Muscle of back (tissue), 11 donors: ENCODE measurements around the gene RRP15. TPM values are rescaled to one million over a fixed set of nuclear protein-coding genes. Genes with fewer than 3 reads are reported as not detected.

ENCODE experiments used
- DNase-seq, 3 donors: peaks; one replicate each; pipeline versions ENCODE4 v3.0.0 to v3.0.0-alpha.2; 2013
- polyA plus RNA-seq, 10 donors: library from polyadenylated mRNA; unstranded; fragments of 120-200 nt; gene quantifications; one replicate each; pipeline ENCODE4 v1.2.1, GENCODE V29; 2013; ENCODE audit not compliant: insufficient read length in 10 of 10

Gene RRP15
- polyA plus RNA-seq, 10 donors = 16.5 to 24.1 (median 19.4) TPM

DNA sequence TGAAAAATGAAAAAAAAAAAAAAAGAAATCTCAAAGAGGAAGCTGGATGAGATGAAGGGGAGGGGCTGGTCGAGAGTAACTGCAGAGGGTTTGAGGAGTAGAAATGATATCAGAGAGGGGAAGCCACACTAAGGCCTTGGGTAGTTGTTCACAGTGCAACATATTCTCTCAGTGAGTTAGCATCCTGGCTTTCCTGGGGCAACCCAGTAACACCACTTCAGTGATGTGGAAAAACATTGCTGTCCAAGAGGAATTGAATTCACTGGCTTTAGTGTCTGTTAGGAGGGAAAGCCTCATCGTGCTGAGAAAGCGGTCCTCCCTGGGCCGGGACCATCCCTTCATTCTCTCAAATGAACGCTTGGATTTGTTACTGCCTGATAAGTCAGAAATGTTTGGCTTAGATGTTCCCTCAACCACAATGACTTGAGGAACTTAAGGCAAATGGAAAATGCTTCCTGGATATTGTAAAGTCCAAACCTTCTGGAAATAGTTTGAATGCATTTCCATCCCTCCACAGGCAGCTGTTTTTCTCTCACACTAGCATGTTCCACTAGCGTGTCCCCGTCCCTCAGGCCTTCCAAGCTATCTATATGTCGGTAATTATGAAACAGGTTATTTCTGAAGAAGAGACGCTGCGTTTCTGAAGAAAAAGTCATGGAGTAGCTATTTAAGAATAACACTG, 72.3 kb downstream of the RRP15 start:
- DNase-seq = peak in 1 of 3 donors; percentile 40

GRCh38 chr1:218357893-218358232, 72.8 kb downstream of the RRP15 start:
- no peak for DNase-seq

DNA sequence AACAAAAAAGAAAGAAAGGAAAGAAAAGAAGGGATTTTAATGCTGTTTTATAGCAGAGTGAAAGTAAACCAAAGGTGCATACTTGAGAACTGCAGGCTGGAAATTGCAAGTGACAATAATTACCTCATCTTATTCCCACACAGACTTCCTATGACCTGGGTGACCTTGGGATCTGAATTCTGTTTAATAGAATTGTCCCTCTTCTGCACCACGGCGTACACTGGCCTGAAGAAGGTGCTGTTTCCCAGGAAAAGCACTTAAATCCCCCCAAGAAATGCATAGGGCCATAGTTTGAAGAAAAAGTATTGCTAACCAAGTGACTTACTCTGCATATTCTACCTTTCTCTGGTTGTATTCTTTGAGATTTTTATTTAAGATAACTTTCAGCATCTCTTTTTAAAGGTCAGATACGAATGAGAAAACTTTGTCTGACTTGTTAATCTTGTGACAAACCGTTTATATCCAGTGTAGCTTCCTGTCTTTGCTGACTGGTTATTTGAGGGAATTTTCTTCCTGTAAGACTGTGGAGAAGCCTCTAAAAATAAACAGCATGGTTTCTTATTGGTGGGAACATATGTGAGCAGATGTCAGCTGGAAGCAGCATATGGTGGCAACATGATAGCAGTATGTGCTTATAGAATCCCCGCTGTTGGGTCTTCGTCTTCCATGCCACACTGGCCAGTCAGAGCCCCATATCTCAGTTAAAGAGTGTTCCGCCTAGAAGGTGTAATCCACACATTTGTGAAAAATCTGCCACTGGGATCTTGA, 76.4 kb downstream of the RRP15 start:
- peak in 2 of 3 donors; percentile 45 to 63 for DNase-seq

DNA sequence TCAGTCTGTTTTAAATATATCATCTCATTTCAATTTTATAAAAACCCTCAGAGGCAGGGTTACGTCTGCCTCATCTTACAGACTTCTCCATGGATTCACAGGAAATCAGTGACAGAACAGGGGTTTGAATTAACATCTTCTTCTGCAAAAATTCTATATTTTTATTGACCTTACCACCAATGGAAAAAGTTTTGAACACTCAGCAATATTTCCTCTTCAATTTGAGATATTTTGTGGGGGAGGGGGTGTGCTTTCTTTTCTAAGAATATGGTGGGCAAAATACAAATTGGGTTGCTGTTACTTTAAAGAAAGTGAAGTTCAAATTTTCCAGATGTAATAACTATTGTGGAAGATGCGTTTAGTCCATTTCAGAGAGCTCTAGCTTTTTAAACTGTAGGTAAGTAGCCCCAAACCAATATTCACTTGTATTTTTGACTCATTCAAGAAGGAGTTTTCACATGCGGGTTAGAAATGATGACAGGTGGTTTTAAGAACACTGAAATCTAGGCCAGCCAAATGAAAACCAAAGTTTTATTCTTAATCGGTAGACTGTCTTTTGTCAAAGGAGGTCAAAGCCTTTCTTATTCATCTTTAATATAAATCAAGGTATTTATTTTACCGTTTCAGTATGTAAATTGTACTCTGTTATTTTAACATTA, 77.5 kb downstream of the RRP15 start:
- no peak for DNase-seq

- DNase-seq = no peak
Observed at GRCh38 chr1:218363141-218363540, 78.0 kb downstream of the RRP15 start.

DNA sequence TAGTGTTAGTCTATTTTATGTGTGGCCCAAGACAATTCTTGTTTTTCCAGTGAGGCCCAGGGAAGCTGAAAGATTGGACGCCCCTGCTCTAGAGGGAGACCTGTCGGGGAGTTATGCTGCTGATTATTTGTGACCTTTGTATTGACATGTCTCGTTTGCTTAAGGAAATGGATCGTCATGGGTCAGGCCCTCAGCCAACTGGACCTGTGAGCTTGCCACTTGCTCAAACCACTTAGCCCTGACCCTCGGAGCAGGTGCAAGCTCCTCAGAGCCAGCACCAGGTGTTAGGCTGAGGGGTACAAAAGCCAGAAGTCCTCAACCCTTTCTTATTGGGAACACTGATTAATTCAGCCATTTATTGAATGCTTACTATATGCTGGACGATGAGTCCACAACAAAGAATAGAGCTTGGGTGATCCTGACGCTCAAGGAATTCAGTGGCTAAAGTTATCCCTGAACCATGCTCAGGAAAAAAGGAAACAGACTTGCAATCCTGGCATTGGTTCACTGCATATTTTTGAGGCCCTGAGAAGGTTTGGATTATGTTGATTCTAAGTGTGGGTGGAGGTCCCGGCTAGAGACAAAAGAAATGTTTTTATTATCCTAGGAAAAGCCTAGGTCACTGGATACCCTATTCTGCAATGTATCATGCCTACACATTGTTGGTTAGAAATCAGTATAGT, 79.1 kb downstream of the RRP15 start:
- DNase-seq = peak in 1 of 3 donors; percentile 29

DNA sequence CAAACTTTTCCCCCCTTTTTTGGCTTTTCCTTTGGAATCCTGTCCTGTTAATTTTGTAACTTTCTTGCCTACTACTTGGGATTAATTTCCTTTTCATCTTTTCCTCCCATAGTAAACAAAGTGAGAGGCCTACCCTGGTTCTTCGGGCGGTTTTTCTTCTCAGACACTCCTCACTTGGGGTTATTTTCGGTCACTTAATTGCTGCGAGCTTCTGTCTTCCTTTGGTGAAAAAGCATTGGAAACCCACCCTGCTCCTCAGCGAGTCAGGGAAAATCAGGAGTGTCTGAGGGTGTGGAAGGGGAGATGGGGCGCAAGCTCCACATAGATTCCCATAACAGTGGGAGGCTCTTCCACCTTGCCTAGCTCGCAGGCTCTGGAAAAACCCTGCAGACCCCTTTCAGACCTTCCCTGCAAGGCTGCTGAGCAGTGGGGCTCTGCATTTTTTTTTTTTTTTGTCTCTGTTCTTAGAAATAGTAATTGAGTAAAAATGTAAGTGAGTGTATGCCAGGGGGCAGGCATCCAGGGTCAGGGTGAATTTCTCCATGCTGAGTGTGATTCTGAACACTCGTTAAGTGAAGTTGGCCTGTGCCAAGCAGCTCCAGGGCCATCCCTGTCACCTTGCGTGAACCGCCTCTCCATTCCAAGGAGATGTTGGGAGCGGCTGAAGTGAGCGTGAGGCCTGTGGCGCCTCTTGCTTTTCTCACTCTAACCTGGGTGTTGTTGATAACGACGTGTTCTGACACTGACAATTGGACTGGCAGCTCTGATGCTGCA, 80.3 kb downstream of the RRP15 start:
- no peak for DNase-seq

DNA sequence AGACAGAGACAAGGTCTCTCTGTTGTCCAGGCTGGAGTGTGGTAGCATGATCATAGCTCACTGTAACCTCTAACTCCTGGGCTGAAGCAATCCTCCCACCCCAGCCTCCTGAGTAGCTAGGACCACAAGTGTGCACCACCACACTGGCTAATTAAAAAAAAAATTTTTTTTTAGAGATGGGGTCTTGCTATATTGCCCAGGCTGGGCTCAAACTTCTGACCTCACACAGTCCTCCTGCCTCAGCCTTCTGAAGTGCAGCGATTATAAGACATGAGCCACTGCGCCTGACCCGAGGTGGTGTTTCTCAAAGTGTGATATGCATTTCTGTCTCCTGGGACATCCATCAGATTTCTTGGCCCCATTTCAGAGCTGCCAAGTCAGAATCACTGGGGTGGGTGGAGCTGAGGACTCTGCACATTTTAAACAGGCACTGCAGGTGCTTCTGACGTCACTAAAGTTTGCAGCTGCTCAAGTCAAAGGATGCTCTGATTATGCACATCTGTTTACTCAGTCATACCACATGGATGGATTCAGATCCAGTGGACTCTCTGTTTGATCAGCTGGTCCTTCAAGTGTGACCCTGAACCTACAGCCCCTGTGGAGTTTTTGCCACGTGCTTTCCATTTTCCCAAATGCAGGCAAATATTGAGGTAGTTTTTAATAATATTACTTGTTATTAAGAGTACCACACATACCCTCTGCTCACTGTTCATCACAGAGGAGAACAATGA, 81.4 kb downstream of the RRP15 start:
- DNase-seq = peak in 1 of 3 donors; percentile 56

DNA sequence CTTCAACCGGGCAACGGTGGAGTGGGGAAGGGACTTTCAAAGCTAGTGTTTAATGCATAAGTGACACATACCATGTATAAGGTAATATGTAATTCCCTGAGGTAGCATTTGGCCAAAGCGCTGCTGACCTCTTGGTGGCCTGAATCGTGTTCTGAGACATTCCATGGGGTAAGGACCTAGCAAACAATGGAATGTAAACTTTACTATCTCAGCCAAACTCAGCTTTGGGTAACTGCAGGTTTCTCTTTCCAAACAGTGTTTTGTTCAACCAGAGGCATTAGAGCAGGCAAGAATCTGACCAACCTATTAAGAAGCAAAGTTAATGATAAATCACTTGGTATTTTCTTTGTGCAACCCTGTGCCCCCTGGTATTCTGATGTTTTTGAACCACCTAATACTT, 82.0 kb downstream of the RRP15 start:
- DNase-seq = no peak

DNA sequence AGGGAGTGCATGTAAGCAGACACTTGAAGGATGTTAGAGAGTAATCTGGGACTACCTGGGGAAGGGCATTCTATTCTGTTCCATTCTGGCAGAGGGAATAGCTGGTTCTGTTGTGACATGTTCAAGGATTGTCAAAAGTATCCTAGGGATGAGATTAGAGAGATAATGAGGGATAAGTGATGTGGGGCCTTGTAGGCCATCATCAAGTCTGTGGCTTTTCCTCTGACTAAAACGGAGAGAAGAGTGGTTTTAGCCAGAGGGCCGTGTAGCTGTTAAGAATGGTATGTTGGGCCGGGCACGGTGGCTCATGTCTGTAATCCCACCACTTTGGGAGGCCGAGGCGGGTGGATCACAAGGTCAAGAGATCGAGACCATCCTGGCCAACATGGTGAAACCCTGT, 83.6 kb downstream of the RRP15 start:
- no peak for DNase-seq

DNA sequence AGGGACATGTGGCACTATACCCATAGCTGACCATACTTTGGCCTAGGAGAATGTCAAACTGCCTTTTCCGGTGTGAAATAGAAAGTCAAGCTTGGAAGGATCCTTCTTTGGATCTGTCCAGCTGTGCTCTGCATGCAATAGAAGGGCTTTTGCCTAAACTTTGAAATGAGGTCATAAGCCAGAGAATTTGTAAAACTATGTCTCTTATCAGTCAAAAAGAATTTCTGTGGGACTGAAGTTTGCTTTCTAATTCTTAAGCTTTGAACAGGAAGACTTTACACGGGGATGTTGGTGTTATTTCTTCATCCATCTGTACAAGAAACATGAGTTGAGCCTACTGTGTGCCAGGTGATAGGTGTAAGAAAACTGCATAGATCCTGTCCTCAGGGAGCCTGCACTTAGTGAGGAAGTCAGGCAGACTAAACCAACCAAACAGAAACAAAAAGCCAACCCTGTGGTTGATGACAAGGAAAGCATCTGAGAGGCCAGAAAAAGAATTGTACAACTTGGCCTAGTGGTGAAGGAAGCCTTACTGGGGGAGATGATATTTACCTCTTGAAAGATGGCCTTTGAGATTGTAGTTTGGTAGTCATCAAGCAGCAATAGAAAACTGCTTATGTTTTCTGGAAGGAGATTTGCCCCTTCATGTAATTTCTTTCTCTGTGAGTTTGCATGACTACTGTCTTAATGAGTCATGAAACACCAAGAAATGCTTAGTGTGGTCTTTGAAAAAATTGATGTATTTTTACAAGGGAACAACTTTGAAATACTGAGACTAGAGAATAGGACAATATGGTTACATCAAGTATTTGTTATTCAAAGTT, 84.8 kb downstream of the RRP15 start:
- DNase-seq = peak in 2 of 3 donors; percentile 41 to 44

DNA sequence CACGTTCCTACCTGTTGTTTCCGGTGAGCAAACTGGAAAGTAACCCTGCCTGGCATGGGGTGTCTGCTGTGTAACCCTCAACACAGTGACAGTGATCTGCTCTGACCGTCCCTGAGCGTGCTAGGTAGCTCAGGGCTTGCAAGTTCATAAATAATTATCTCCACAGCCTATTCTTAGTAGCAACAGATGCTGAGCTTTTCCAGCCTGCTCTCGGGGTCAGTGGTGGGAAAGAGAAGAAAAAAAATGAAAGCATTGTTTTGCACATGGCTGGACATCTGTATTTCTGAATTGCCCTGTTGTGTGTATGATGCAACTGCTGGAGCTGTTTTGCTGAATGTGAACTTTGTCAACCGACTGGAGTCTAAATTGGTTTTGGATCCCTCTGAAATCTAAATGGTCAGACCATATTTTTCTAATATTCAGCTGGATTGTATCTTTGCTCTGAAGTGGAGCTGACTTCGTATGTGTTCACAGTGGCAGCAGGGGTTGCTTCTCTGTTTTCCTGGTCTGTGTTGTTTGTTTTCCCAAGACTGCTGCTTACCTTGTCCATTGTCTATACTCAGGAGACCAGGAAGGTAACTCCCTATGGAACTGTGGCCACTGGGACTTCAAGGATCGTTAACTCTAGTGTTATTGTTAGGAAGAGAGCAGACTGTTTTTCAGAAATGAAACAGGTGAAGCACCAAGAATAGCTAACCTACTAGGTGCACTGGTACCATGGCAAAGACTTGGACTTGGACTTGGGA, 87.0 kb downstream of the RRP15 start:
- DNase-seq = peak; percentile 75 to 93 (median 86)

- DNase-seq = peak in 2 of 3 donors; percentile 64 to 87
Observed at GRCh38 chr1:218374401-218375353, 89.6 kb downstream of the RRP15 start.

- DNase-seq = no peak
Observed at GRCh38 chr1:218376722-218377121, 91.6 kb downstream of the RRP15 start.

GRCh38 chr1:218377143-218377660, 92.1 kb downstream of the RRP15 start:
- peak in 1 of 3 donors; percentile 95 for DNase-seq

DNA sequence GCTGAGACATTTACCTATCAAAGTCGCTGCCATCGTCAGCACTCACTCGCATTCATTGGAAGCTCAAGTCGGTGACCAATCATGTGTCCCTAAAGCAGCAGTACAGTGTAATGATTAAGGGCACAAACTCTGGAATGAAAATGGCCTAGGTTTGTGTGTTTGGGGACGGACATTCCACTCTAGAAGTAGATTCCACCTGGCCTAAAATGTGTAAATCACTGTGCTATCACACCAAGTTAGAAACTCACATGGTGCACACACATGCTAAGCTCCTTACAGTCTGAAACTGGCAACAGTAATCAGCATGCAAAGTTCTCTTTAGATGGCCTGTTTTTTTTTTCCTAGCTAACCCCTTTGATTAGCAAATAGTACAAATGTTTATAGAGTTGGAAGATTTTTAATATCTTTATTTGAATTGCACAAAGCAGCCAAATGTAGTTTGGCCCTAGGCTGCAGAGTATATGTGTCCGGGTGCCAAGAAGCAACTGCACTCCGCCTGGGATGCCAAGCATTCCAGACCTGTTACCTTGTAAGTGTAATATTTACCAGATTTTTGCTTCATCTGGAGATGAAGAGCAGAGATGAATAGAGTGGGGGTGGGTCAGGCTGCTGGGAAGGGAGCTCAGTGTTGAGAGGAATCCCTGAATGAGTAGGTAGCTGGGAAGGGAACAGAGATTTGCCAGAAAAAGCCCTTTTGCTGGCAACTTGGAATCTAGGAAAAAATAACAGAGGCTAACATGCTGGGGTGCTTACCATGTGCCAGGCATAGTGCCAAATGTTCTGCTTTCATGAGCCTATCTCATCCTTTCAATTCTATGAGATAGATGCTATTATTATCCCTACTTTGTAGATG, 95.3 kb downstream of the RRP15 start:
- DNase-seq = peak in 2 of 3 donors; percentile 73 to 82

DNA sequence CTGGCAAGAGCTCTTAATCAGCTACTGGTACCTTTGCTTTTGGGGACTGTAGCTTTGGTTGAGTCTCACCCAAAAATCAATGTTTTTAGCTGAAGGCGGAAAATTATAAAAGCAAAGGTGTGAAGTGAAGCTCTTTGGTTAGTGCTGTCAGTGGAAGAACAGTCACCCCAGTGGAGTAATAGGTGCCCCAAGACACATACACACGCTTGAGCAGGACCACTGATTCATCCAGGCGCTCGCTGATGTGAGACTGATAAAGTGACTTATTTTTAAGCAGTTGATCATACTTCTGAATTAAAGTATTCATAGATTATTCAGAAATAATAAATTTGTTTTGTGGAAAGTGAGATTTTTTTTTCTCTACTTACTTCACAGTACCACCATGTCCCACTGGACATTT, 97.2 kb downstream of the RRP15 start:
- no peak for DNase-seq
